T-helper 17 cell (primary cell): ENCODE measurements around the gene FBN3. TPM values are rescaled to one million over a fixed set of nuclear protein-coding genes. Genes with fewer than 3 reads are reported as not detected.

Experiments
- ATAC-seq: fragments of 150-1000 bp; cut with Tn5 transposase; 2 replicates; pipeline ENCODE4 v1.10.0; 2021; ENCODE audit warnings: mild to moderate bottlenecking, moderate library complexity
- DNase-seq, 3 donors: peaks; one replicate each; pipeline versions ENCODE4 v3.0.0 to v3.0.0-alpha.2; 2020 to 2021
- H3K9me3 ChIP-seq: one replicate; pipeline ENCODE4 v1.7.0; 2013; ENCODE audit warnings: low read length, mild to moderate bottlenecking; ENCODE audit not compliant: control insufficient read depth, poor library complexity, severe bottlenecking
- H3K27ac Mint-ChIP-seq: one replicate; pipeline ENCODE4 v1.8.0; 2022; ENCODE audit warnings: mild to moderate bottlenecking, moderate library complexity, mixed read lengths
- H3K27me3 Mint-ChIP-seq: one replicate; pipeline ENCODE4 v1.8.0; 2022; ENCODE audit warnings: mixed read lengths
- H3K36me3 Mint-ChIP-seq: one replicate; pipeline ENCODE4 v1.8.0; 2022; ENCODE audit warnings: low read depth, mixed read lengths
- H3K4me1 Mint-ChIP-seq: one replicate; pipeline ENCODE4 v1.8.0; 2022; ENCODE audit warnings: mild to moderate bottlenecking, mixed read lengths
- H3K4me3 Mint-ChIP-seq: one replicate; pipeline ENCODE4 v1.8.0; 2022; ENCODE audit warnings: mild to moderate bottlenecking, moderate library complexity, mixed read lengths
- total RNA-seq, 4 donors: library from RNA in 2 of 4; stranded (reverse) in 2 of 4; gene quantifications; one replicate each; pipeline ENCODE4 v1.2.3 and lab custom pipeline; 2022 to 2026

The FBN3 gene
- total RNA-seq, 2 donors from 2014 or later: not detected

DNA sequence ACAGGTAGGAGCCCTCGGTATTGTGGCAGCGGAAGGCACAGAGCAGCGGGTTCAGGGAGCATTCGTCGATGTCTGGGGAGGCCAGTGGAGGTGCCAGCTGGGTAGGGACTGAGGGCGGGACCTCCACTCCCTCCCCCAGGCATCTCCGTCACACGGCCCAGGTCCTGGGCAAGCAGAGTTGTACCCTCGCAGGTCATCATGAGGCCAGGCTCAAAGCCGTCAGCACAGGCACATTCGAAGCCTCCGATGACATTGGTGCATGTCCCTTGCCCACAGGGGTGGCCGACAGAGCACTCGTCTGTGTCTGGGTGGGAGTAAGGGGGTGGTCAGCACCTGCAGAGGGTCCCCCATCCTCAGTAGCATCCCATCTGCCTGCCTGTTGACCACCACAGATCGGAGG lies 61.5 kb downstream of the FBN3 start:
- H3K27ac Mint-ChIP-seq: no peak overlapping the region
- no peak for ATAC-seq
- H3K4me1 Mint-ChIP-seq: no peaks in the 10 kb centered on the region
- no peaks in the 10 kb centered on the region for H3K36me3 Mint-ChIP-seq
- no peak overlapping the region for H3K4me3 Mint-ChIP-seq
- no peaks in the 10 kb centered on the region for H3K9me3 ChIP-seq
- peaks cover 7% of the 10 kb centered on the region for H3K27me3 Mint-ChIP-seq
- DNase-seq: no peak

GRCh38 chr19:8086849-8087248 lies 62.5 kb downstream of the FBN3 start:
- no peaks in the 10 kb centered on the region for H3K9me3 ChIP-seq
- no peaks in the 10 kb centered on the region for H3K4me1 Mint-ChIP-seq
- no peak overlapping the region for H3K4me3 Mint-ChIP-seq
- H3K27ac Mint-ChIP-seq: no peak overlapping the region
- H3K27me3 Mint-ChIP-seq: peaks cover 11% of the 10 kb centered on the region
- DNase-seq (no peak), ATAC-seq (no peak)
- H3K36me3 Mint-ChIP-seq: peaks cover 3% of the 10 kb centered on the region

DNA sequence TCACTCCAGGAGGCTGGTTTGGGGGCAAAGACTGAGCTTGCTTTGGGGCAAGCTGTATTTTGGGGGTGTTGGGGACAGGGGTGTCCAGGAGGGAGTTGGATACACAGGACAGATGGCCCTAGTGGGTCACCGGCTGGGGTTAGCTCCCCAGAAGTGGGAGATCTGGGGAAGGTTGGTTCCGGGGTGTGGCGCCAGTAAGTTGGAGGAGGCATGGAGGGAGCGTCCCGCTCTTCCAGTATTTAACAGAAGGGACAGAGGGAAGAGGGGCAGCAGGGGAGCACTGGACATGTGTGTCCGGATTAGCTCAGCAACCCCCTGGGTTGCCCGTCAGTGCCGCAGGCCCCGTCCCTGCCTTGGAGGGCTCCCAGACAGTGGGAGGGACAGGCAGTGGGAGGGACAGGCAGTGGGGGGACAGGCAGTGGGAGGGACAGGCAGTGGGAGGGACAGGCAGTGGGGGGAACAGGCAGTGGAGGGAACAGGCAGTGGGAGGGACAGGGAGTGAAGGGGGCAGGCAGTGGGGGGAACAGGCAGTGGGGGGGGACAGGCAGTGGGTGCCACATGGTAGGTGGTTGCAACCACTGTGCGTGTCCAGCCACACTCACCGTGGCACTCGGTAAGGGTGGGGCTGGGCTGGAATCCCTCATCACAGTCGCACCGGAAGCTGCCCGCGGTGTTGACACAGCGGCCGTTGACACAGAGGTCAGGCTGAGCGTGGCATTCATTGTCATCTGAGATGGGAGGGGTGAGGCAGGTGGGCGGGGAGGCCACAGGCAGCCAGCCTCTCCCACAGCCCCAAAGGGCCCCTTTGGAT lies 63.6 kb downstream of the FBN3 start:
- H3K27ac Mint-ChIP-seq: no peak overlapping the region
- DNase-seq: no peak
- H3K27me3 Mint-ChIP-seq: peaks cover 11% of the 10 kb centered on the region
- peaks cover 3% of the 10 kb centered on the region for H3K36me3 Mint-ChIP-seq
- no peak for ATAC-seq
- H3K9me3 ChIP-seq: no peaks in the 10 kb centered on the region
- H3K4me1 Mint-ChIP-seq: no peaks in the 10 kb centered on the region
- H3K4me3 Mint-ChIP-seq: no peak overlapping the region

GRCh38 chr19:8084152-8084551 lies 65.2 kb downstream of the FBN3 start:
- H3K27me3 Mint-ChIP-seq: peaks cover 19% of the 10 kb centered on the region
- no peaks in the 10 kb centered on the region for H3K9me3 ChIP-seq
- no peak overlapping the region for H3K27ac Mint-ChIP-seq
- no peak for DNase-seq
- no peaks in the 10 kb centered on the region for H3K4me1 Mint-ChIP-seq
- H3K4me3 Mint-ChIP-seq: no peak overlapping the region
- H3K36me3 Mint-ChIP-seq: peaks cover 3% of the 10 kb centered on the region
- no peak for ATAC-seq

GRCh38 chr19:8083141-8083540 lies 66.3 kb downstream of the FBN3 start:
- Mint-ChIP-seq H3K27ac (no peak overlapping the region), H3K4me1 (no peaks in the 10 kb centered on the region), H3K36me3 (peaks cover 3% of the 10 kb centered on the region), H3K27me3 (peaks cover 22% of the 10 kb centered on the region), H3K4me3 (no peak overlapping the region)
- no peak for ATAC-seq
- DNase-seq: no peak
- H3K9me3 ChIP-seq: no peaks in the 10 kb centered on the region

DNA sequence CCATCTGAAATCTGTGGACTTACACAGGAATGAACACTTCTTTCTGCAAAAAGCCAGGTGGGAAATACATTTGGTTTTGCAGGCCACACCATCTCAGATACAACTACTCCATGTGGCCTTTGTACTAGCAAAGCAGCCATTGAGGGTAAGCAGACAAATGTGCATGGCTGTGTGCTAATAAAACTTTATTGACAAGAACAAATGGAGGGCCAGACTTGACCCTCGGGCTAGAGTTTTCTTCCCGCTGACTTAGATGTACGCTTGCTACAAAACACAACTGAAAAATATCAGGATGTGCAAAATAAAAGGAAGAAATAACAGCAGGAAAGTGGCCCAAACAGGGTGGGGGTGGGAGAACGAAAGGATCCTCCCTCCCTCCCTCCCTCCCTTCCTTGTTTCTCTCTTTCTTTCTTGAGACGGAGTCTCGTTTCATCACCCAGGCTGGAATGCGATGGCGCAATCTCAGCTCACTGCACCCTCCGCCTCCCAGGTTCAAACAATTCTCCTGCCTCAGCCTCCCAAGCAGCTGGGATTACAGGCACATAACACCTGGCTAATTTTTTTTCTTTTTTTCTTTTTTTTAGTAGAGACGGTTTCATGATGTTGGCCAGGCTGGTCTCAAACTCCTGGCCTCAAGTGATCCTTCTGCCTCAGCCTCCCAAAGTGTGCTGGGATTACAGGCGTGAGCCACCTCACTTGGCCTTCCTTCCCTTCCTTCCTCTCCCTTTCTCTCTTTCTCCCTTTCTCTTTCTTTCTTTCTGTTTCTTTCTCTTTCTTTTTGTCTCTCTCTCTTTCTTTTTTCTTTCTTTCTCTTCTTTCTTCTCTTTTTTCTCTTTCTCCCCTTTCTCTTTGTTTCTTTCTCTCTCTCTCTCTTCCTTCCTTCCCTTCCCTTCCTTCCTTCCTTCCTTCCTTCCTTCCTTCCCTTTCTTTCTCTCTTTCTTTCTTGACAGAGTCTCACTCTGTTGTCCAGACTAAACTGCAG lies 67.5 kb downstream of the FBN3 start:
- no peak for DNase-seq
- ATAC-seq: no peak
- no peaks in the 10 kb centered on the region for H3K9me3 ChIP-seq
- Mint-ChIP-seq H3K27me3 (peaks cover 22% of the 10 kb centered on the region), H3K36me3 (peaks cover 3% of the 10 kb centered on the region), H3K4me1 (no peaks in the 10 kb centered on the region), H3K27ac (no peak overlapping the region), H3K4me3 (no peak overlapping the region)

- ATAC-seq: no peak
- peaks cover 3% of the 10 kb centered on the region for H3K36me3 Mint-ChIP-seq
- H3K9me3 ChIP-seq: no peaks in the 10 kb centered on the region
- DNase-seq: no peak
- no peak overlapping the region for H3K27ac Mint-ChIP-seq
- peaks cover 22% of the 10 kb centered on the region for H3K27me3 Mint-ChIP-seq
- no peaks in the 10 kb centered on the region for H3K4me1 Mint-ChIP-seq
- H3K4me3 Mint-ChIP-seq: no peak overlapping the region
These were observed 68.6 kb downstream of the FBN3 start for GRCh38 chr19:8080832-8081231.

- H3K4me3 Mint-ChIP-seq: no peak overlapping the region
- H3K36me3 Mint-ChIP-seq: peaks cover 3% of the 10 kb centered on the region
- peaks cover 22% of the 10 kb centered on the region for H3K27me3 Mint-ChIP-seq
- ATAC-seq (no peak), DNase-seq (no peak)
- no peak overlapping the region for H3K27ac Mint-ChIP-seq
- no peaks in the 10 kb centered on the region for H3K9me3 ChIP-seq
- no peaks in the 10 kb centered on the region for H3K4me1 Mint-ChIP-seq
These were observed 69.4 kb downstream of the FBN3 start for GRCh38 chr19:8079988-8080387.

DNA sequence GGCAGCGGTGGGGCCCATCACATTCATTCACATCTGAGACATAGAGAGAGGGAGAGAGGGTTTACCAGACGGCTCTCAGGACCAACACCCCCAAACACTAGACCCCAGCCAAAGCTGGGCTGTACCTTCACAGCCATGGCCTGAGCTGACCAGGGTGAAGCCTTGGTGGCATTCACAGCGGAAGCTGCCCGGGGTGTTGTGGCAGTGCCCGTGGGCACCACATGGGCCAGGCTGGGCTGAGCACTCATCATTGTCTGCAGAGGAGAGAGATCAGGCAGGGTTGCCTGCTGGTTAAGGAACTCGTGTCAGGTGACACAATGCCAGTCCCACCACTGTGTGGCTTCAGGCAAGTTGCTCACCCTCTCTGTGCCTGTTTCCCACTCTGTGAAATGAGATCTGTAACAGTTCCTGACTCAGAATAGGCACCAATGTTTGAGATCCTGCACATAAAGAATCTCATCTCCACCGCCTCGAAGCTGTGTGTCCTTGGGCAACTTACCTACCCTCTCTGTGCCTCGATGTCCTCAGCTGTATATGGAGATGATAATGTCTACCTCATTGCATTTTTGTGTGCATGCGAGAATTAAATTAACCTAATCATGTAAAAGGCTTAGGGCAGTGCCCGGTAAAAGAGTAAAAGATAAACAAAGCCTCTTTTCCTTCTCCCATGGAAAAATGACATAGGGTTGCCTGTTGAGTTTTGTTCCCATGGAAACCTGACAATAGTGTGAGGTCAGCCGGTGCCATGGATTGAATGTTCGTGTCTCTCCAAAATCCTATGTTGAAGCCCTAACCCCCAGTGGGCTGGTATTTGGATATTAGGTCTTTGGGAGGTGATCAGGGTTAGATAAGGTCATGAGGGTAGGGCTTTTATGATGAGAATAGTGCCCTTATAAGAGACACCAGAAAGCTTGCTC lies 74.0 kb downstream of the FBN3 start:
- ATAC-seq (no peak), DNase-seq (no peak)
- peaks cover 11% of the 10 kb centered on the region for H3K27me3 Mint-ChIP-seq
- H3K4me1 Mint-ChIP-seq: no peaks in the 10 kb centered on the region
- no peak overlapping the region for H3K4me3 Mint-ChIP-seq
- peaks cover 1% of the 10 kb centered on the region for H3K9me3 ChIP-seq
- H3K36me3 Mint-ChIP-seq: no peaks in the 10 kb centered on the region
- no peak overlapping the region for H3K27ac Mint-ChIP-seq

DNA sequence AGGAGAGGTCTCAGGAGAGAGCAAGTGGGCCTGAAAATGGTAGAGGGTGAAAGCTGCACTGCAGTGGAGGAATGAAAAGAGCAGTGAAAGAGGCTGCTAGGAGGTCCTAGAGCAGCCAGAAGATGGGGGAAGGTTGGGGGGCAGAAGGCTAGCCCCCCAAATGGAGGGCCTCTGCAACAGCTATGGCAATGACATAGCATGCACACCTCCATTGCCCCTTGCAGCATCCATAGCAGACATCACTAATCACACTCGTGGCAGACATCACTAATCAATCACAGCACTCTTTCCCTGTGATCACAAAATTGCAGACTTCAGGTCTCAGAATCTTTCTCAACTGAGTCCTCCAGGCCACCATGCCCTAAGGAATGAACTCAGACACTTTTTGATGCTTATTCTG lies 74.9 kb downstream of the FBN3 start:
- ATAC-seq (no peak), DNase-seq (no peak)
- Mint-ChIP-seq H3K4me3 (no peak overlapping the region), H3K27ac (no peak overlapping the region), H3K4me1 (no peaks in the 10 kb centered on the region), H3K27me3 (peaks cover 6% of the 10 kb centered on the region), H3K36me3 (no peaks in the 10 kb centered on the region)
- H3K9me3 ChIP-seq: peaks cover 8% of the 10 kb centered on the region

DNA sequence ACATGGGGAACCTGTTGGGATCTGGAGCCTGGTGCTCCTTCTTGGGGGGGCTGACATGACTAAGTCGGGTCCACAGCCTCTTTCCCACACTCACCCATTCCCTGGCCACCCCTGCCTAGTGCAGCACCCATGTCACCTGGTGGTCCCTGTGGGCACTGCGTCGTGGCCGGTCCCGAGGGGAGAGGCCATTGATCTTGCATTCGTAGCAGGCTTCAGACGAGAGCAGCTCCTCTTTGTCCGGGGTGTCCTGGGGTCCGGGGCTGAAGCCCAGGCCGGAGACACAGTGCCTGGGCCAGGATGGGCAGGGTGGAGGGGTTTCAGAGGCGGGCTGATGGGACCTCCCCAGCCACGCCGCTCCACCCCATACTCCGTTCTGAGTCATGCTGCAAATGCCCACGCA lies 77.5 kb downstream of the FBN3 start:
- no peak for DNase-seq
- H3K9me3 ChIP-seq: peaks cover 8% of the 10 kb centered on the region
- Mint-ChIP-seq H3K4me1 (no peaks in the 10 kb centered on the region), H3K27me3 (no peaks in the 10 kb centered on the region), H3K36me3 (no peaks in the 10 kb centered on the region), H3K27ac (no peak overlapping the region), H3K4me3 (no peak overlapping the region)
- no peak for ATAC-seq

GRCh38 chr19:8069096-8069973 lies 80.1 kb downstream of the FBN3 start:
- peaks cover 8% of the 10 kb centered on the region for H3K9me3 ChIP-seq
- Mint-ChIP-seq H3K4me3 (no peak overlapping the region), H3K27ac (no peak overlapping the region), H3K36me3 (no peaks in the 10 kb centered on the region), H3K4me1 (no peaks in the 10 kb centered on the region), H3K27me3 (no peaks in the 10 kb centered on the region)
- no peak for ATAC-seq
- no peak for DNase-seq
